Karpas-422 (cell line): ENCODE data around the gene CELA2A. TPM values are rescaled to one million over a fixed set of nuclear protein-coding genes. Genes with fewer than 3 reads are reported as not detected.

ENCODE experiments used
- total RNA-seq: library from RNA; depleted of rRNA; stranded (reverse); fragments of >200 nt; shearing (Covaris generic); gene quantifications from 2 replicates; pipeline ENCODE4 v1.2.3, GENCODE V29; 2014; ENCODE audit warnings: low replicate concordance; rRNA removed

CELA2A gene
- total RNA-seq, 1 experiment from 2014 or later: not detected

Other genes with a start within 250 kb of the CELA2A start
- 0.45 and 1.2 TPM in 2 replicates for gene FHAD1, start 209.5 kb upstream of the CELA2A start, total RNA-seq
- gene EFHD2, start 46.8 kb upstream of the CELA2A start, total RNA-seq: 24.9 and 57.8 TPM in 2 replicates
- not detected in 2 replicates for gene CTRC, start 18.3 kb upstream of the CELA2A start, total RNA-seq
- not detected in 2 replicates for gene CELA2B, start 19.4 kb downstream of the CELA2A start, total RNA-seq
- gene CASP9, start 67.5 kb downstream of the CELA2A start, total RNA-seq: 26.1 and 31.8 TPM in 2 replicates
- gene DNAJC16, start 70.1 kb downstream of the CELA2A start, total RNA-seq: 15.5 and 31.0 TPM in 2 replicates
- gene AGMAT, start 128.3 kb downstream of the CELA2A start, total RNA-seq: 3.3 and 8.6 TPM in 2 replicates
- gene DDI2, start 160.7 kb downstream of the CELA2A start, total RNA-seq: 29.3 and 40.0 TPM in 2 replicates
- gene PLEKHM2, start 227.6 kb downstream of the CELA2A start, total RNA-seq: 41.8 and 60.5 TPM in 2 replicates